HCT116 (cell line): ENCODE results near the gene NMS. TPM values are rescaled to one million over a fixed set of nuclear protein-coding genes. Genes with fewer than 3 reads are reported as not detected.
A peak's percentile ranks its signal among the peaks of the same experiment; 100 is the strongest.

Experiments
- ATAC-seq: fragments of 200-7000 bp; cut with Tn5 transposase; 2 replicates; pipeline ENCODE4 v1.9.1; 2020; ENCODE audit warnings: mild to moderate bottlenecking, moderate library complexity
- BruUV-seq: library from RNA; stranded (reverse); fragments of 400-500 nt; replicated peaks from 2 replicates; lab custom pipeline; 2021; lab: Mats Ljungman, UMichigan
- CTCF ChIA-PET: fragments of 300-600 bp; sonication (Branson Sonifier 250); formaldehyde crosslinking; loops from one replicate; lab custom pipeline; 2021; ENCODE audit warnings: antibody characterized with exemption; lab: Charles Lee
- POLR2A ChIA-PET: fragments of 300-600, 350-600 bp; sonication (Branson Sonifier 250); formaldehyde crosslinking; loops from one replicate; lab custom pipeline; 2021; ENCODE audit warnings: antibody characterized with exemption; lab: Charles Lee
- RAD21 ChIA-PET, 2 experiments: fragments of 300-600 bp; sonication (Branson Sonifier 250); formaldehyde crosslinking; loops; one replicate each; lab custom pipeline; 2023; ENCODE audit warnings: low total read pairs in 2 of 2; ENCODE audit not compliant: uncharacterized antibody in 2 of 2, unreplicated experiment in 2 of 2, low non-redundant PET in 1 of 2; lab: Charles Lee
- DNase-seq: peaks from one replicate; pipeline ENCODE4 v3.0.0-alpha.2; 2010; ENCODE audit warnings: low read depth, low spot score
- H2AFZ ChIP-seq: fragments of 200-600 bp; shearing (Covaris generic), sonication (generic); 2 replicates; pipeline ENCODE4 v1.6.1; 2017; ENCODE audit warnings: low read depth, mixed run types, mixed read lengths, antibody characterized with exemption, low read length; ENCODE audit not compliant: poor library complexity, severe bottlenecking
- H3K27ac ChIP-seq: 2 replicates; pipeline ENCODE4 v1.5.1; 2012; ENCODE audit warnings: low read depth, low read length
- H3K27me3 ChIP-seq: fragments of 200-600 bp; sonication (generic); 2 replicates; pipeline ENCODE4 v1.6.1; 2016; ENCODE audit warnings: mixed run types, low read length, mixed read lengths; ENCODE audit not compliant: insufficient read depth
- H3K36me3 ChIP-seq, 2 experiments: fragments of 200-500 bp in 1 of 2; fragments of 200-600 bp in 1 of 2; sonication (Bioruptor generic) in 1 of 2; sonication (generic) in 1 of 2; 2 replicates each; pipeline versions ENCODE4 v1.5.1 to v1.6.1; 2014 to 2016; ENCODE audit warnings: low read length in 2 of 2, inconsistent platforms in 1 of 2, mixed read lengths in 1 of 2, mixed run types in 1 of 2; ENCODE audit not compliant: insufficient read depth in 2 of 2, control insufficient read depth in 1 of 2
- H3K4me1 ChIP-seq, 2 experiments: fragments of 200-600 bp in 1 of 2; sonication (generic) in 1 of 2; 2 replicates each; pipeline versions ENCODE4 v1.5.1 to v1.6.1; 2012 to 2017; ENCODE audit warnings: low read length in 2 of 2, inconsistent platforms in 1 of 2, mild to moderate bottlenecking in 1 of 2, mixed read lengths in 1 of 2, mixed run types in 1 of 2, moderate library complexity in 1 of 2; ENCODE audit not compliant: insufficient read depth in 2 of 2, control insufficient read depth in 1 of 2
- H3K4me2 ChIP-seq: fragments of 200-600 bp; sonication (generic); 2 replicates; pipeline ENCODE4 v1.6.1; 2017; ENCODE audit warnings: mixed run types, low read length, mixed read lengths
- H3K4me3 ChIP-seq, 2 experiments: fragments of 200-600 bp in 1 of 2; sonication (generic) in 1 of 2; replicated peaks in 1 of 2; 2 replicates each; pipeline ENCODE4 v1.5.1; 2011 to 2016; ENCODE audit warnings: low read length in 2 of 2, control low read depth in 1 of 2, low read depth in 1 of 2, mild to moderate bottlenecking in 1 of 2, mixed read lengths in 1 of 2, mixed run types in 1 of 2
- H3K79me2 ChIP-seq: fragments of 200-600 bp; sonication (generic); 2 replicates; pipeline ENCODE4 v1.6.1; 2017; ENCODE audit warnings: mild to moderate bottlenecking, mixed run types, low read length, moderate library complexity, mixed read lengths; ENCODE audit not compliant: insufficient read depth
- H3K9ac ChIP-seq: fragments of 200-600 bp; sonication (generic); 2 replicates; pipeline ENCODE4 v1.6.1; 2016; ENCODE audit warnings: low read length, mixed read lengths
- H3K9me2 ChIP-seq: fragments of 200-600 bp; sonication (generic), shearing (Covaris generic); 2 replicates; pipeline ENCODE4 v1.6.1; 2017; ENCODE audit warnings: mixed run types, mild to moderate bottlenecking, moderate library complexity; ENCODE audit not compliant: insufficient read depth
- H3K9me3 ChIP-seq, 2 experiments: fragments of 200-500 bp in 1 of 2; fragments of 200-600 bp in 1 of 2; sonication (Bioruptor generic) in 1 of 2; sonication (generic) in 1 of 2; 2 replicates each; pipeline ENCODE4 v1.6.1; 2014 to 2017; ENCODE audit warnings: low read length in 2 of 2, mixed read lengths in 2 of 2, inconsistent platforms in 1 of 2, low read depth in 1 of 2, mild to moderate bottlenecking in 1 of 2, mixed run types in 1 of 2, moderate library complexity in 1 of 2; ENCODE audit not compliant: control insufficient read depth in 1 of 2, insufficient read depth in 1 of 2
- H4K20me1 ChIP-seq: fragments of 200-600 bp; sonication (generic), shearing (Covaris generic); 2 replicates; pipeline ENCODE4 v1.6.1; 2017; ENCODE audit warnings: mixed run types, mild to moderate bottlenecking, moderate library complexity; ENCODE audit not compliant: insufficient read depth
- CEBPB ChIP-seq: IDR thresholded peaks from 2 replicates; pipeline ENCODE4 v1.6.1; 2012; ENCODE audit warnings: low read depth
- ELF1 ChIP-seq: IDR thresholded peaks from 2 replicates; pipeline ENCODE4 v1.6.1; 2012; ENCODE audit warnings: low read depth, borderline replicate concordance
- EZH2 ChIP-seq: fragments of 200-600 bp; sonication (generic); IDR thresholded peaks from 2 replicates; pipeline ENCODE4 v1.6.1; 2017; ENCODE audit warnings: antibody characterized with exemption, mixed run types
- EZH2phosphoT487 ChIP-seq: fragments of 200-600 bp; IDR thresholded peaks from 2 replicates; pipeline ENCODE4 v1.6.1; 2018; ENCODE audit warnings: antibody characterized with exemption, borderline replicate concordance
- RAD21 ChIP-seq: IDR thresholded peaks from 2 replicates; pipeline ENCODE4 v1.6.1; 2012; ENCODE audit warnings: low read depth, mild to moderate bottlenecking
- SIN3A ChIP-seq: IDR thresholded peaks from 2 replicates; pipeline ENCODE4 v1.6.1; 2012; ENCODE audit warnings: low read depth
- SRF ChIP-seq: IDR thresholded peaks from 2 replicates; pipeline ENCODE4 v1.6.1; 2012; ENCODE audit warnings: low read depth
- ZFX ChIP-seq: fragments of 450-650 bp; IDR thresholded peaks from 2 replicates; pipeline ENCODE4 v1.6.1; 2017
- intact Hi-C: fragments of 100-400 bp; cut with micrococcal nuclease; formaldehyde crosslinking; loops from 2 replicates; pipeline ENCODE4 v1.10.0; 2022
- total RNA-seq: library from RNA; stranded (reverse); gene quantifications from one replicate; pipeline ENCODE4 v1.2.1, GENCODE V29; 2021; ENCODE audit not compliant: unreplicated experiment
- TF ChIP-seq, protein P1 (sequence below), 3 experiments: fragments of 200-600 bp in 1 of 3; sonication (generic) in 1 of 3; IDR thresholded peaks in 2 of 3; conservative IDR thresholded peaks in 1 of 3; 2 replicates each; pipeline ENCODE4 v1.5.1; 2012 to 2017; ENCODE audit warnings: low read depth in 2 of 3, low read length in 2 of 3, antibody characterized with exemption in 1 of 3, borderline replicate concordance in 1 of 3, control low read depth in 1 of 3, mild to moderate bottlenecking in 1 of 3, mixed read lengths in 1 of 3, mixed run types in 1 of 3, moderate library complexity in 1 of 3; ENCODE audit not compliant: insufficient read depth in 1 of 3
- TF ChIP-seq, protein P2 (sequence below): IDR thresholded peaks from 2 replicates; pipeline ENCODE4 v1.6.1; 2012; ENCODE audit warnings: low read depth
- TF ChIP-seq, protein P3 (sequence below): IDR thresholded peaks from 2 replicates; pipeline ENCODE4 v1.6.1; 2012

The NMS gene
- total RNA-seq, 1 experiment from 2014 or later: not detected

DNA sequence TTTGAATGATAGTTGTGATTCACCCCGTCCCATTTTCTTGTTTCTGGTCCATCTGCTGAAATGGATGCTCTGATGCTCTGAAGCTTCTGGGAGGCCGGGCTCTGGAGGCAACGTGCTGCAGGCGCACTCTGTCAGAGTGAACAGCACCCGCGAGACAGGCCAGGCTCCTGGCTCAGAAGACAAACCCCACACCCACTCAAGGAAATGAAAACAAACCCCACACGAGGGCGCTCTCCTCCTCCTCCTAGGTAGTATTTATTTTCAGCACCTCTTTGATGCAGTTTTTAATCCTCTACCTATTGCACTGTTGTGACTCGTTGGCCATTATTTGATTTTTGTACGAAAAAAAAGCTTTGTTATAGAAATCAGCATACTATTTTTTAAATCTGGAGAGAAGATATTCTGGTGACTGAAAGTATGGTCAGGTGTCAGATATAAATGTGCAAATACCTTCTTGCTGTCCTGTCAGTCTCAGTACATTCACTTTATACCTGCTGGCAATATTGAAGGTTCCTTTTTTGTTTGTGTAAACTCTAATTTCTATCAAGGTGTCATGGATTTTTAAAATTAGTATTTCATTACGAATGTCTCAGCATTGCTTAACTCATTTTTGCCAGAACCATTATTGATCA lies 42.5 kb upstream of the NMS start:
- no peak overlapping the region for H3K4me2 ChIP-seq
- H3K27me3 ChIP-seq: no peaks in the 10 kb centered on the region
- no peak overlapping the region for H3K9ac ChIP-seq
- TF ChIP-seq ELF1: no peak
- TF ChIP-seq RAD21: peak; percentile 56
- TF ChIP-seq, protein P1, sequence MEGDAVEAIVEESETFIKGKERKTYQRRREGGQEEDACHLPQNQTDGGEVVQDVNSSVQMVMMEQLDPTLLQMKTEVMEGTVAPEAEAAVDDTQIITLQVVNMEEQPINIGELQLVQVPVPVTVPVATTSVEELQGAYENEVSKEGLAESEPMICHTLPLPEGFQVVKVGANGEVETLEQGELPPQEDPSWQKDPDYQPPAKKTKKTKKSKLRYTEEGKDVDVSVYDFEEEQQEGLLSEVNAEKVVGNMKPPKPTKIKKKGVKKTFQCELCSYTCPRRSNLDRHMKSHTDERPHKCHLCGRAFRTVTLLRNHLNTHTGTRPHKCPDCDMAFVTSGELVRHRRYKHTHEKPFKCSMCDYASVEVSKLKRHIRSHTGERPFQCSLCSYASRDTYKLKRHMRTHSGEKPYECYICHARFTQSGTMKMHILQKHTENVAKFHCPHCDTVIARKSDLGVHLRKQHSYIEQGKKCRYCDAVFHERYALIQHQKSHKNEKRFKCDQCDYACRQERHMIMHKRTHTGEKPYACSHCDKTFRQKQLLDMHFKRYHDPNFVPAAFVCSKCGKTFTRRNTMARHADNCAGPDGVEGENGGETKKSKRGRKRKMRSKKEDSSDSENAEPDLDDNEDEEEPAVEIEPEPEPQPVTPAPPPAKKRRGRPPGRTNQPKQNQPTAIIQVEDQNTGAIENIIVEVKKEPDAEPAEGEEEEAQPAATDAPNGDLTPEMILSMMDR (IDR thresholded peaks at IDR 0.05 in 2 of 3, conservative IDR thresholded peaks at IDR 0.05 in 1 of 3; ENCODE audit: borderline replicate concordance in 1 of 3, insufficient read depth in 1 of 3, low read depth in 2 of 3, low read length in 2 of 3): peak; percentile 46 to 62 (median 52); a peak in 4 of 6 replicates
- TF ChIP-seq EZH2phosphoT487: no peak
- no peaks in the 10 kb centered on the region for H3K36me3 ChIP-seq
- intact Hi-C loops: loop anchor here (10.0 kb wide), 1 partner anchor 557 kb away; no protein-coding TSS in a partner anchor
- no peak overlapping the region for H2AFZ ChIP-seq
- peak; percentile 49 for DNase-seq
- POLR2A ChIA-PET: no interaction called here
- H3K4me3 ChIP-seq: no peak overlapping the region
- RAD21 ChIA-PET: no interaction called here
- BruUV-seq: no TSS peak
- peaks cover 0 to 3% of the 10 kb centered on the region in 2 experiments; a peak in 1 of 4 replicates for H3K9me3 ChIP-seq
- no peaks in the 10 kb centered on the region; a peak in 1 of 4 replicates for H3K4me1 ChIP-seq
- no peak overlapping the region for H3K27ac ChIP-seq
- CTCF ChIA-PET: no interaction called here
- ATAC-seq: peak; percentile 97
- no peaks in the 10 kb centered on the region for H3K79me2 ChIP-seq
- H3K9me2 ChIP-seq: no peaks in the 10 kb centered on the region
- no peaks in the 10 kb centered on the region; the same call in 1 of the 2 replicates for H4K20me1 ChIP-seq

DNA sequence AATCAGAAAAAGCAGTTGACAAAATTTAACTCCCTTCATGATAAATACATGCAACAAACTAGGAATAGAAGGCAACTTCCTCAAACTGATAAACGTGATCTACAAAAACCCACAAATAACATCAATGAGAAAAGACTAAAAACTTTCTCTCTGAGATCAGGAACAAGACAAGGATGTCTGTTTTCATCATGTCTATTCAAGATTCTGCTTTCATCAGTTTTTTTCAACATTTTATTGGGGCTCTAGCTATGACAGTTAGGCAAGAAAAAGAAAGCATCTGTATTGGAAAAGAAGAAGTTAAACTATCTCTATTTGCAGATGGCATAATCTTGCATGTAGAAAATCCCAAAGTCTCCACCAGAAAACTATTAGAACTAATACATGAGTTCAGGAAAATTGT lies 40.6 kb upstream of the NMS start:
- no peaks in the 10 kb centered on the region for H3K9me2 ChIP-seq
- no peaks in the 10 kb centered on the region for H3K27me3 ChIP-seq
- ATAC-seq (no peak), DNase-seq (no peak)
- POLR2A ChIA-PET: no interaction called here
- H3K9ac ChIP-seq: no peak overlapping the region
- H3K79me2 ChIP-seq: no peaks in the 10 kb centered on the region
- intact Hi-C loops: loop anchor here (10.0 kb wide), 1 partner anchor 555 kb away; no protein-coding TSS in a partner anchor
- no peak overlapping the region for H3K4me3 ChIP-seq
- RAD21 ChIA-PET: no interaction called here
- BruUV-seq: no TSS peak
- H4K20me1 ChIP-seq: no peaks in the 10 kb centered on the region; the same call in 1 of the 2 replicates
- TF ChIP-seq EZH2phosphoT487 (no peak), EZH2 (no peak), CEBPB (no peak), SRF (no peak), SIN3A (no peak), ZFX (no peak)
- TF ChIP-seq, protein P2, sequence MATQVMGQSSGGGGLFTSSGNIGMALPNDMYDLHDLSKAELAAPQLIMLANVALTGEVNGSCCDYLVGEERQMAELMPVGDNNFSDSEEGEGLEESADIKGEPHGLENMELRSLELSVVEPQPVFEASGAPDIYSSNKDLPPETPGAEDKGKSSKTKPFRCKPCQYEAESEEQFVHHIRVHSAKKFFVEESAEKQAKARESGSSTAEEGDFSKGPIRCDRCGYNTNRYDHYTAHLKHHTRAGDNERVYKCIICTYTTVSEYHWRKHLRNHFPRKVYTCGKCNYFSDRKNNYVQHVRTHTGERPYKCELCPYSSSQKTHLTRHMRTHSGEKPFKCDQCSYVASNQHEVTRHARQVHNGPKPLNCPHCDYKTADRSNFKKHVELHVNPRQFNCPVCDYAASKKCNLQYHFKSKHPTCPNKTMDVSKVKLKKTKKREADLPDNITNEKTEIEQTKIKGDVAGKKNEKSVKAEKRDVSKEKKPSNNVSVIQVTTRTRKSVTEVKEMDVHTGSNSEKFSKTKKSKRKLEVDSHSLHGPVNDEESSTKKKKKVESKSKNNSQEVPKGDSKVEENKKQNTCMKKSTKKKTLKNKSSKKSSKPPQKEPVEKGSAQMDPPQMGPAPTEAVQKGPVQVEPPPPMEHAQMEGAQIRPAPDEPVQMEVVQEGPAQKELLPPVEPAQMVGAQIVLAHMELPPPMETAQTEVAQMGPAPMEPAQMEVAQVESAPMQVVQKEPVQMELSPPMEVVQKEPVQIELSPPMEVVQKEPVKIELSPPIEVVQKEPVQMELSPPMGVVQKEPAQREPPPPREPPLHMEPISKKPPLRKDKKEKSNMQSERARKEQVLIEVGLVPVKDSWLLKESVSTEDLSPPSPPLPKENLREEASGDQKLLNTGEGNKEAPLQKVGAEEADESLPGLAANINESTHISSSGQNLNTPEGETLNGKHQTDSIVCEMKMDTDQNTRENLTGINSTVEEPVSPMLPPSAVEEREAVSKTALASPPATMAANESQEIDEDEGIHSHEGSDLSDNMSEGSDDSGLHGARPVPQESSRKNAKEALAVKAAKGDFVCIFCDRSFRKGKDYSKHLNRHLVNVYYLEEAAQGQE: no peak
- TF ChIP-seq, protein P3, sequence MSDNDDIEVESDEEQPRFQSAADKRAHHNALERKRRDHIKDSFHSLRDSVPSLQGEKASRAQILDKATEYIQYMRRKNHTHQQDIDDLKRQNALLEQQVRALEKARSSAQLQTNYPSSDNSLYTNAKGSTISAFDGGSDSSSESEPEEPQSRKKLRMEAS: no peak
- H3K27ac ChIP-seq: no peak overlapping the region
- H3K4me2 ChIP-seq: no peak overlapping the region
- CTCF ChIA-PET: no interaction called here
- no peak overlapping the region for H2AFZ ChIP-seq
- no peaks in the 10 kb centered on the region for H3K36me3 ChIP-seq
- H3K9me3 ChIP-seq: peaks cover 0 to 3% of the 10 kb centered on the region in 2 experiments; a peak in 1 of 4 replicates
- no peaks in the 10 kb centered on the region; a peak in 1 of 4 replicates for H3K4me1 ChIP-seq
